H9 (cell line): ENCODE data around the gene SLMAP. TPM values are rescaled to one million over a fixed set of nuclear protein-coding genes. Genes with fewer than 3 reads are reported as not detected.

Experiments
- DNase-seq: peaks from one replicate; pipeline ENCODE4 v3.0.0-alpha.2; 2017
- H2AFZ ChIP-seq: one replicate; pipeline ENCODE4 v1.6.1; 2013; ENCODE audit warnings: mild to moderate bottlenecking, low read length, control low read depth, moderate library complexity
- H2AK5ac ChIP-seq: 2 replicates; pipeline ENCODE4 v1.6.1; 2013; ENCODE audit warnings: low read length, control low read depth, mixed read lengths; ENCODE audit not compliant: insufficient read length
- H2BK120ac ChIP-seq: one replicate; pipeline ENCODE4 v1.6.1; 2013; ENCODE audit warnings: low read depth, mild to moderate bottlenecking, low read length, control low read depth, inconsistent platforms; ENCODE audit not compliant: poor library complexity, severe bottlenecking
- H2BK12ac ChIP-seq: 2 replicates; pipeline ENCODE4 v1.6.1; 2013; ENCODE audit warnings: low read length, control low read depth, mixed read lengths, low read depth; ENCODE audit not compliant: insufficient read length
- H2BK15ac ChIP-seq: 2 replicates; pipeline ENCODE4 v1.6.1; 2013; ENCODE audit warnings: low read depth, low read length, control low read depth
- H2BK20ac ChIP-seq: one replicate; pipeline ENCODE4 v1.6.1; 2013; ENCODE audit warnings: low read depth, mild to moderate bottlenecking, low read length, control low read depth, inconsistent platforms; ENCODE audit not compliant: poor library complexity, severe bottlenecking
- H2BK5ac ChIP-seq: 2 replicates; pipeline ENCODE4 v1.6.1; 2013; ENCODE audit warnings: low read length, control low read depth, mixed read lengths; ENCODE audit not compliant: insufficient read length
- H3K14ac ChIP-seq: 2 replicates; pipeline ENCODE4 v1.6.1; 2013; ENCODE audit warnings: low read length, control low read depth; ENCODE audit not compliant: insufficient read depth
- H3K18ac ChIP-seq: 2 replicates; pipeline ENCODE4 v1.6.1; 2013; ENCODE audit warnings: low read depth, mild to moderate bottlenecking, mixed read lengths, low read length, control low read depth; ENCODE audit not compliant: insufficient read length
- H3K23ac ChIP-seq: 2 replicates; pipeline ENCODE4 v1.6.1; 2013; ENCODE audit warnings: low read length, control low read depth, mixed read lengths, low read depth; ENCODE audit not compliant: insufficient read length
- H3K23me2 ChIP-seq: 2 replicates; pipeline ENCODE4 v1.6.1; 2013; ENCODE audit warnings: low read depth, mild to moderate bottlenecking, mixed read lengths, low read length, control low read depth; ENCODE audit not compliant: insufficient read length, poor library complexity, severe bottlenecking
- H3K27ac ChIP-seq: 2 replicates; pipeline ENCODE4 v1.5.1; 2013; ENCODE audit warnings: low read length, control low read depth, mixed read lengths, low read depth; ENCODE audit not compliant: insufficient read length
- H3K27me3 ChIP-seq: 2 replicates; pipeline ENCODE4 v1.6.1; 2013; ENCODE audit warnings: low read length, control low read depth, inconsistent platforms; ENCODE audit not compliant: insufficient read depth
- H3K4ac ChIP-seq: 2 replicates; pipeline ENCODE4 v1.6.1; 2013; ENCODE audit warnings: low read depth, mild to moderate bottlenecking, control low read depth, inconsistent platforms, low read length, moderate library complexity
- H3K4me1 ChIP-seq: 2 replicates; pipeline ENCODE4 v1.6.1; 2013; ENCODE audit warnings: low read length, control low read depth, inconsistent platforms; ENCODE audit not compliant: insufficient read depth
- H3K4me2 ChIP-seq: 2 replicates; pipeline ENCODE4 v1.6.1; 2013; ENCODE audit warnings: low read length, control low read depth, mixed read lengths; ENCODE audit not compliant: insufficient read length, insufficient read depth
- H3K56ac ChIP-seq: 2 replicates; pipeline ENCODE4 v1.6.1; 2013; ENCODE audit warnings: low read depth, mild to moderate bottlenecking, mixed read lengths, low read length, control low read depth; ENCODE audit not compliant: insufficient read length
- H3K79me1 ChIP-seq: 2 replicates; pipeline ENCODE4 v1.6.1; 2013; ENCODE audit warnings: low read depth, mild to moderate bottlenecking, moderate library complexity, low read length, control low read depth, inconsistent platforms; ENCODE audit not compliant: insufficient read depth, poor library complexity, severe bottlenecking
- H3K79me2 ChIP-seq: 2 replicates; pipeline ENCODE4 v1.6.1; 2013; ENCODE audit warnings: low read length, control low read depth, inconsistent platforms; ENCODE audit not compliant: insufficient read depth
- H3K9ac ChIP-seq: 2 replicates; pipeline ENCODE4 v1.6.1; 2013; ENCODE audit warnings: low read length, control low read depth, mixed read lengths; ENCODE audit not compliant: insufficient read length; ENCODE audit errors: extremely low read depth
- H3K9me3 ChIP-seq: one replicate; pipeline ENCODE4 v1.6.1; 2013; ENCODE audit warnings: low read depth, low read length, inconsistent platforms; ENCODE audit not compliant: control insufficient read depth
- H3T11ph ChIP-seq: one replicate; pipeline ENCODE4 v1.6.1; 2013; ENCODE audit warnings: mild to moderate bottlenecking, low read length, control low read depth, inconsistent platforms
- H4K20me1 ChIP-seq: one replicate; pipeline ENCODE4 v1.6.1; 2013; ENCODE audit not compliant: control insufficient read depth, insufficient read length, insufficient read depth
- H4K5ac ChIP-seq: 2 replicates; pipeline ENCODE4 v1.6.1; 2013; ENCODE audit warnings: low read depth, mild to moderate bottlenecking, mixed read lengths, low read length, control low read depth; ENCODE audit not compliant: insufficient read length
- H4K8ac ChIP-seq: replicated peaks from 2 replicates; pipeline ENCODE4 v1.6.1; 2013; ENCODE audit warnings: low read length, control low read depth, mixed read lengths, low read depth; ENCODE audit not compliant: insufficient read length
- H4K91ac ChIP-seq: 2 replicates; pipeline ENCODE4 v1.6.1; 2013; ENCODE audit warnings: low read depth, mild to moderate bottlenecking, moderate library complexity, mixed read lengths, low read length, control low read depth; ENCODE audit not compliant: insufficient read length
- H3K27ac Mint-ChIP-seq, 3 experiments: 2 replicates in 2 of 3; 3 replicates in 1 of 3; pipeline ENCODE4 v1.8.0; 2020 to 2021; ENCODE audit warnings: mixed read lengths in 3 of 3, mild to moderate bottlenecking in 1 of 3, moderate library complexity in 1 of 3
- H3K27me3 Mint-ChIP-seq: 2 replicates; pipeline ENCODE4 v1.8.0; 2021; ENCODE audit warnings: low read depth, mild to moderate bottlenecking, moderate library complexity, mixed read lengths
- H3K36me3 Mint-ChIP-seq, 3 experiments: 2 replicates in 2 of 3; 3 replicates in 1 of 3; pipeline ENCODE4 v1.8.0; 2020 to 2021; ENCODE audit warnings: low read depth in 3 of 3, mixed read lengths in 3 of 3; ENCODE audit not compliant: insufficient read depth in 1 of 3
- H3K4me1 Mint-ChIP-seq, 2 experiments: 2 replicates each; pipeline ENCODE4 v1.8.0; 2020; ENCODE audit warnings: mixed read lengths in 2 of 2
- H3K4me3 Mint-ChIP-seq, 2 experiments: 2 replicates in 1 of 2; 3 replicates in 1 of 2; pipeline ENCODE4 v1.8.0; 2020 to 2021; ENCODE audit warnings: mild to moderate bottlenecking in 2 of 2, mixed read lengths in 2 of 2, moderate library complexity in 1 of 2
- H3K9me3 Mint-ChIP-seq, 2 experiments: 2 replicates in 1 of 2; 3 replicates in 1 of 2; pipeline ENCODE4 v1.8.0; 2020; ENCODE audit warnings: mild to moderate bottlenecking in 2 of 2, mixed read lengths in 2 of 2, moderate library complexity in 1 of 2
- WGBS: extraction: QIAGEN DNeasy Blood & Tissue Kit; methylation state at CpG from one replicate; pipeline ENCODE4 v1.1.7; 2013; ENCODE audit warnings: missing lambda C conversion rate, low lambda C conversion rate, mixed read lengths; ENCODE audit not compliant: insufficient read length; ENCODE audit errors: extremely low coverage; 5-methylcytosine and 5-hydroxymethylcytosine counted together
- total RNA-seq: library from RNA; stranded (reverse); gene quantifications from 2 replicates; pipeline ENCODE4 v1.2.1, GENCODE V29; 2021
- TF ChIP-seq, protein P1 (sequence below): fragments of 200-600 bp; sonication (generic); conservative IDR thresholded peaks from 3 replicates; pipeline ENCODE4 v1.8.0; 2021; ENCODE audit warnings: antibody characterized with exemption, mild to moderate bottlenecking

SLMAP gene
- total RNA-seq, 1 experiment from 2014 or later, result 65.1 TPM

DNA sequence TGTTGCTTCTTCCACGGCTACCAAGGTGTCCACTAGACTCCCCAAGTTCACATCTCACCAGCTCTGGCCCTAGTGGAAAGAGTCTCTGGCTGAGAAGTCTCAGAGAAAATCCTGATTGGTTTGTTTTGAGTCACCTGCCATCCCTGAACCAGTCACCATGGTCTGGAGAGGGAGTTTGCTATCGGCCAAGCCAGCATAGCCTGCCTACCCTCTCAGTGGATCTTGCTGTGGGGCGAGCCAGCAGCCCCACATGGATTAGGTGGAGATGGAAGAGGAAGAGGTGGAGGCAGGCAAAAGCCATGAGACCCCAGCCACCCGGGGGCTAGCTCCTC lies 204.0 kb downstream of the SLMAP start:
- no peak overlapping the region for H2BK20ac ChIP-seq
- H3K4me2 ChIP-seq, result no peak overlapping the region
- TF ChIP-seq, protein P1, sequence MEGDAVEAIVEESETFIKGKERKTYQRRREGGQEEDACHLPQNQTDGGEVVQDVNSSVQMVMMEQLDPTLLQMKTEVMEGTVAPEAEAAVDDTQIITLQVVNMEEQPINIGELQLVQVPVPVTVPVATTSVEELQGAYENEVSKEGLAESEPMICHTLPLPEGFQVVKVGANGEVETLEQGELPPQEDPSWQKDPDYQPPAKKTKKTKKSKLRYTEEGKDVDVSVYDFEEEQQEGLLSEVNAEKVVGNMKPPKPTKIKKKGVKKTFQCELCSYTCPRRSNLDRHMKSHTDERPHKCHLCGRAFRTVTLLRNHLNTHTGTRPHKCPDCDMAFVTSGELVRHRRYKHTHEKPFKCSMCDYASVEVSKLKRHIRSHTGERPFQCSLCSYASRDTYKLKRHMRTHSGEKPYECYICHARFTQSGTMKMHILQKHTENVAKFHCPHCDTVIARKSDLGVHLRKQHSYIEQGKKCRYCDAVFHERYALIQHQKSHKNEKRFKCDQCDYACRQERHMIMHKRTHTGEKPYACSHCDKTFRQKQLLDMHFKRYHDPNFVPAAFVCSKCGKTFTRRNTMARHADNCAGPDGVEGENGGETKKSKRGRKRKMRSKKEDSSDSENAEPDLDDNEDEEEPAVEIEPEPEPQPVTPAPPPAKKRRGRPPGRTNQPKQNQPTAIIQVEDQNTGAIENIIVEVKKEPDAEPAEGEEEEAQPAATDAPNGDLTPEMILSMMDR, result no peak

More for the DNA sequence above, 204.0 kb downstream of the SLMAP start:
- Mint-ChIP-seq H3K4me1 (peaks cover 8 to 16% of the 10 kb centered on the region in 2 experiments), H3K36me3 (no peaks in the 10 kb centered on the region; a peak in 1 of 7 replicates), H3K27me3 (no peaks in the 10 kb centered on the region), H3K9me3 (no peaks in the 10 kb centered on the region), H3K4me3 (no peak overlapping the region), H3K27ac (no peak overlapping the region)
- no peak for DNase-seq
- Histone ChIP-seq H3T11ph (no peak overlapping the region), H3K56ac (no peak overlapping the region), H3K4ac (no peak overlapping the region), H3K18ac (no peak overlapping the region), H3K23ac (no peak overlapping the region), H3K79me2 (no peaks in the 10 kb centered on the region), H3K9me3 (no peaks in the 10 kb centered on the region), H4K20me1 (no peaks in the 10 kb centered on the region), H3K23me2 (no peaks in the 10 kb centered on the region), H3K79me1 (no peaks in the 10 kb centered on the region), H4K8ac (no peak overlapping the region), H2BK15ac (no peak overlapping the region), H2BK5ac (no peak overlapping the region), H3K4me1 (peaks cover 6% of the 10 kb centered on the region; the same call in 1 of the 2 replicates), H3K14ac (no peak overlapping the region), H3K27ac (no peak overlapping the region), H3K9ac (no peak overlapping the region), H2AK5ac (no peak overlapping the region), H4K91ac (peak overlapping the region; percentile 34), H4K5ac (no peak overlapping the region), H3K27me3 (no peaks in the 10 kb centered on the region), H2AFZ (no peak overlapping the region), H2BK120ac (no peak overlapping the region), H2BK12ac (no peak overlapping the region)
- no CpG with 5 or more reads among the region's 4 CpGs for WGBS
